Measurements from ENCODE around the gene TCF4. TPM values are rescaled to one million over a fixed set of nuclear protein-coding genes. Genes with fewer than 3 reads are reported as not detected.

TCF4 gene
- total RNA-seq, 1 donor from 2014 or later: 77.3 TPM

DNA sequence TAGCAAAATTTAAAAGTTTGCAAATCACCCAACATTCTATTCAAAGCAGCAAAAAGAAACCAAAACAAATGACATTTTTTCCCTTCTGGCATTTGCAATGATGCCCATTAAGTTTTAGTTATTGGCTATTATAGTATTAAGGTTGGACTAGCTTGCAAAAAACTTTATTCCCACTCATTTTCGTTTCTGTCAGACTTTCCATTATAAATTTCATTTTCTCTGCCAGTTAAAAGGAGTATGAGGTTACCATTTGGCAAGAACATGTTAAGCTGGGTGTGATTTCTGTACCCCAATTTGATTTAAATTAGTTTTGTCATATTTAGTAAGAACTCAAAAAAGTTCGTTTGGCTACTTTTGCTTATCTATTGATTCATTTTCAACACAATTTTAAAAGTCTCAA is 187.9 kb downstream of the TCF4 start:
- Mint-ChIP-seq H3K9me3 (ENCODE audit: unreplicated experiment) (no peaks in the 10 kb centered on the region), H3K4me1 (ENCODE audit: unreplicated experiment) (peaks cover 63% of the 10 kb centered on the region), H3K27me3 (ENCODE audit: unreplicated experiment) (no peaks in the 10 kb centered on the region), H3K4me3 (ENCODE audit: unreplicated experiment) (peak overlapping the region; percentile 74), H3K36me3 (ENCODE audit: unreplicated experiment) (no peaks in the 10 kb centered on the region), H3K27ac (ENCODE audit: unreplicated experiment) (peak overlapping the region; percentile 97)
- DNase-seq (ENCODE audit: extremely low spot score, unreplicated experiment): no peak
- TF ChIP-seq, protein P1, sequence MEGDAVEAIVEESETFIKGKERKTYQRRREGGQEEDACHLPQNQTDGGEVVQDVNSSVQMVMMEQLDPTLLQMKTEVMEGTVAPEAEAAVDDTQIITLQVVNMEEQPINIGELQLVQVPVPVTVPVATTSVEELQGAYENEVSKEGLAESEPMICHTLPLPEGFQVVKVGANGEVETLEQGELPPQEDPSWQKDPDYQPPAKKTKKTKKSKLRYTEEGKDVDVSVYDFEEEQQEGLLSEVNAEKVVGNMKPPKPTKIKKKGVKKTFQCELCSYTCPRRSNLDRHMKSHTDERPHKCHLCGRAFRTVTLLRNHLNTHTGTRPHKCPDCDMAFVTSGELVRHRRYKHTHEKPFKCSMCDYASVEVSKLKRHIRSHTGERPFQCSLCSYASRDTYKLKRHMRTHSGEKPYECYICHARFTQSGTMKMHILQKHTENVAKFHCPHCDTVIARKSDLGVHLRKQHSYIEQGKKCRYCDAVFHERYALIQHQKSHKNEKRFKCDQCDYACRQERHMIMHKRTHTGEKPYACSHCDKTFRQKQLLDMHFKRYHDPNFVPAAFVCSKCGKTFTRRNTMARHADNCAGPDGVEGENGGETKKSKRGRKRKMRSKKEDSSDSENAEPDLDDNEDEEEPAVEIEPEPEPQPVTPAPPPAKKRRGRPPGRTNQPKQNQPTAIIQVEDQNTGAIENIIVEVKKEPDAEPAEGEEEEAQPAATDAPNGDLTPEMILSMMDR (IDR thresholded peaks at IDR 0.05): no peak

DNA sequence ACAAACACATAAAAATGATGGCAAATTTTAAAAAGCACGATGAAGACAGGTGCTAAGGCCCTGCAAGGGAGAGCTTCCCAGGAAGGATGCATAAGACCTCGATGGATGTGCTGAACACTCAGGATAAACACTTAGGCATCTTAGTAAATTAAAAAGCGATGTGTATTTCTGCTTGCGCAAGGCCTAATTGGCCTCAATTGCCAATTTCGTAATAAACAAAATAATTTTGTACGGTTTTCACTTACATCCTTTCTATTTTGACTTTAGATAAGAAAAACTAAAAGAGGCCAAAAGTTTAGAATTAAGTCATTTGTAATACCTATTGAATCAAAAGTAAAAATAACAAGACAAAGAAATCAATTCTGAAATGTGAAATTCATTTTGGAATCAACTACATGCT is 189.1 kb downstream of the TCF4 start:
- Mint-ChIP-seq H3K27me3 (ENCODE audit: unreplicated experiment) (no peaks in the 10 kb centered on the region), H3K4me1 (ENCODE audit: unreplicated experiment) (peaks cover 53% of the 10 kb centered on the region), H3K4me3 (ENCODE audit: unreplicated experiment) (no peak overlapping the region), H3K9me3 (ENCODE audit: unreplicated experiment) (no peaks in the 10 kb centered on the region), H3K27ac (ENCODE audit: unreplicated experiment) (no peak overlapping the region), H3K36me3 (ENCODE audit: unreplicated experiment) (no peaks in the 10 kb centered on the region)
- TF ChIP-seq, protein P1 (IDR thresholded peaks at IDR 0.05): no peak
- no peak for DNase-seq (ENCODE audit: extremely low spot score, unreplicated experiment)

DNA sequence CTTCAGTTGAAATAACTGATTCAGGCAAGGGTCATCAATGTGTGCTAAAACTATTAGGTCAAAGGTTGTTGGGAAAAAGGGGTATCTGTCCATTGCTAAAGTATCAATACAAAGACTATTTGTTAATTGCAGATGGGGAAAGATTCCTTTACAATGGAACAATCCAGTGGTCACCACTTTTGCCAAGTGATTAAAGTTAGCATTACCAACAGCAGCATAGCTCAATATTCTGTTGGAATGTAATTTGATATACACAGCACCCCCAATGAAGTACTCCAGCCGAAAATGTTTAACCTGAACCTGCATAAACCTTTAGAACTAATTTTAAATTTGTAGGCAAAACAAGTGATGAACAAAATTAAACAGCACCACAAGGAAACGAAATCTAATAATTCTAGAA is 191.0 kb downstream of the TCF4 start:
- Mint-ChIP-seq H3K27ac (ENCODE audit: unreplicated experiment) (no peak overlapping the region), H3K36me3 (ENCODE audit: unreplicated experiment) (no peaks in the 10 kb centered on the region), H3K4me3 (ENCODE audit: unreplicated experiment) (no peak overlapping the region), H3K27me3 (ENCODE audit: unreplicated experiment) (no peaks in the 10 kb centered on the region), H3K4me1 (ENCODE audit: unreplicated experiment) (peaks cover 36% of the 10 kb centered on the region), H3K9me3 (ENCODE audit: unreplicated experiment) (no peaks in the 10 kb centered on the region)
- no peak for DNase-seq (ENCODE audit: extremely low spot score, unreplicated experiment)
- TF ChIP-seq, protein P1 (IDR thresholded peaks at IDR 0.05): no peak

GRCh38 chr18:55396267-55396905 is 191.6 kb downstream of the TCF4 start:
- Mint-ChIP-seq H3K27ac (ENCODE audit: unreplicated experiment) (no peak overlapping the region), H3K27me3 (ENCODE audit: unreplicated experiment) (no peaks in the 10 kb centered on the region), H3K4me3 (ENCODE audit: unreplicated experiment) (no peak overlapping the region), H3K9me3 (ENCODE audit: unreplicated experiment) (no peaks in the 10 kb centered on the region), H3K36me3 (ENCODE audit: unreplicated experiment) (no peaks in the 10 kb centered on the region), H3K4me1 (ENCODE audit: unreplicated experiment) (peaks cover 30% of the 10 kb centered on the region)
- DNase-seq (ENCODE audit: extremely low spot score, unreplicated experiment): no peak
- TF ChIP-seq, protein P1 (IDR thresholded peaks at IDR 0.05): no peak

- TF ChIP-seq, protein P1 (IDR thresholded peaks at IDR 0.05): no peak
- Mint-ChIP-seq H3K27me3 (ENCODE audit: unreplicated experiment) (no peaks in the 10 kb centered on the region), H3K27ac (ENCODE audit: unreplicated experiment) (no peak overlapping the region), H3K4me1 (ENCODE audit: unreplicated experiment) (peaks cover 24% of the 10 kb centered on the region), H3K4me3 (ENCODE audit: unreplicated experiment) (no peak overlapping the region), H3K36me3 (ENCODE audit: unreplicated experiment) (no peaks in the 10 kb centered on the region), H3K9me3 (ENCODE audit: unreplicated experiment) (no peaks in the 10 kb centered on the region)
- no peak for DNase-seq (ENCODE audit: extremely low spot score, unreplicated experiment)
Observed at GRCh38 chr18:55395799-55396198, 192.2 kb downstream of the TCF4 start.

All from osteocyte (in vitro differentiated cells).